Breast epithelium (tissue), 3 donors: ENCODE measurements around the gene SETD7.

ENCODE experiments used
- CTCF ChIP-seq, 3 donors: fragments of 450-650 bp; IDR thresholded peaks; one replicate each; pipeline ENCODE4 v1.5.1; 2016 to 2017; ENCODE audit warnings: antibody characterized with exemption in 3 of 3, mild to moderate bottlenecking in 3 of 3, moderate library complexity in 3 of 3
- POLR2AphosphoS5 ChIP-seq, 3 donors: sonication (generic); formaldehyde crosslinking; IDR thresholded peaks; one replicate each; pipeline ENCODE4 v1.6.1; 2017; ENCODE audit warnings: antibody characterized with exemption in 3 of 3

GRCh38 chr4:139537292-139537691 lies 18.7 kb downstream of the SETD7 start:
- TF ChIP-seq CTCF (IDR thresholded peaks at IDR 0.05) = no peak
- TF ChIP-seq POLR2AphosphoS5 (IDR thresholded peaks at IDR 0.05) = no peak
